ENCODE results near the gene FKBP9. TPM values are rescaled to one million over a fixed set of nuclear protein-coding genes. Genes with fewer than 3 reads are reported as not detected.

The FKBP9 gene
- total RNA-seq, 1 experiment from 2014 or later, result 11.1 TPM

DNA sequence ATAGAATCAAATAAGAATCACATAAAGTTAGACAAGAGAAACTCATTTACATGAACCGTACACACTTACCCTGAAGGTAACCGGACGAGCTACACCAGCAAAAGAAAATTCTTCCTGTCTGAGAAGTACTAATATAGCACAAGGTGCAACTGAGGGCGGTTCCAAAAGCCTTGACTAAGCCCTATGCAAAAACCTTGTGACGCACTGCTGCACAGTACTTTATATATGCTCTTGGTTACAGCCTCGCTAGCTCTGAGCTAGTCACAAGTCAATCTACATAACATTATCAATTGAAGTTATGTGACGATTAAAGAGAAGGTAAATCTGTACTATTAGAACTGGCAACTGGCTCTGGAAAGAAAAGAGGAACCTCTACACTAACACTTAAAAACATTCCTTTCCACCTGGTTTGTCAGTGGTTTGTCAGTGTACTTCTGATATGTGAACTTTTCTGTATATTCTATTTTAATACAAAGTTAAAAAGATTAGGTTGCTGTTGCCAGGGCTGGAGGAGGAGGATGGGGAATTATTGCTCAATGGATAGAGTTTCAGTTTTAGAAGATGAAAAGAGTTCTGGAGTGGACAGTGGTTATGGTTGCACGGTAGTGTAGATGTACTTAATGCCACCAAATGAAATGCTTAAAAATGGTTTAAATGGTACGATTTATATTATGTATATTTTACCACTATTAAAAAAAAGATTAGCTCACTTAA is 83.7 kb downstream of the FKBP9 start:
- H3K4me1 ChIP-seq (ENCODE audit: insufficient read depth, low read length), result no peaks in the 10 kb centered on the region
- H4K91ac ChIP-seq (ENCODE audit: insufficient read length, low read depth, low read length), result no peak overlapping the region
- H3K4me2 ChIP-seq (ENCODE audit: insufficient read depth, insufficient read length, low read length), result no peak overlapping the region
- peaks cover 8% of the 10 kb centered on the region for H3K79me1 ChIP-seq (ENCODE audit: insufficient read depth, low read depth, low read length, poor library complexity, severe bottlenecking)
- H3K79me2 ChIP-seq (ENCODE audit: insufficient read depth, low read length), result no peaks in the 10 kb centered on the region; the same call in 1 of the 2 replicates
- no peak overlapping the region for H4K5ac ChIP-seq (ENCODE audit: insufficient read length, low read depth, low read length)
- H3K18ac ChIP-seq (ENCODE audit: insufficient read length, low read depth, low read length), result no peak overlapping the region
- no peaks in the 10 kb centered on the region for H3K23me2 ChIP-seq (ENCODE audit: insufficient read length, low read depth, low read length, poor library complexity, severe bottlenecking)
- H3K27ac ChIP-seq (ENCODE audit: insufficient read length, low read depth, low read length), result no peak overlapping the region
- H3K23ac ChIP-seq (ENCODE audit: insufficient read length, low read depth, low read length), result no peak overlapping the region
- no peaks in the 10 kb centered on the region for H3K9me3 ChIP-seq (ENCODE audit: control insufficient read depth, low read depth, low read length)
- Mint-ChIP-seq H3K27me3 (ENCODE audit: low read depth) (no peaks in the 10 kb centered on the region), H3K27ac (no peak overlapping the region), H3K4me1 (peaks cover 0 to 2% of the 10 kb centered on the region in 2 experiments; a peak in 1 of 4 replicates), H3K4me3 (no peak overlapping the region), H3K9me3 (no peaks in the 10 kb centered on the region), H3K36me3 (ENCODE audit: insufficient read depth in 1 of 3, low read depth in 3 of 3) (no peaks in the 10 kb centered on the region; a peak in 1 of 7 replicates)
- H2BK5ac ChIP-seq (ENCODE audit: insufficient read length, low read length), result no peak overlapping the region
- H2BK20ac ChIP-seq (ENCODE audit: low read depth, low read length, poor library complexity, severe bottlenecking), result no peak overlapping the region
- H4K20me1 ChIP-seq (ENCODE audit: control insufficient read depth, insufficient read depth, insufficient read length), result no peaks in the 10 kb centered on the region
- no peak overlapping the region for H2BK12ac ChIP-seq (ENCODE audit: insufficient read length, low read depth, low read length)
- no peak overlapping the region for H2BK120ac ChIP-seq (ENCODE audit: low read depth, low read length, poor library complexity, severe bottlenecking)
- H3T11ph ChIP-seq (ENCODE audit: low read length), result no peak overlapping the region
- H3K14ac ChIP-seq (ENCODE audit: insufficient read depth, low read length), result no peak overlapping the region
- no peak overlapping the region for H3K4ac ChIP-seq (ENCODE audit: low read depth, low read length)
- no peak for DNase-seq
- H2AK5ac ChIP-seq (ENCODE audit: insufficient read length, low read length), result no peak overlapping the region
- no peak overlapping the region for H3K56ac ChIP-seq (ENCODE audit: insufficient read length, low read depth, low read length)
- no peak overlapping the region for H4K8ac ChIP-seq (replicated peaks; ENCODE audit: insufficient read length, low read depth, low read length)
- no peak overlapping the region for H2BK15ac ChIP-seq (ENCODE audit: low read depth, low read length)
- H2AFZ ChIP-seq (ENCODE audit: low read length), result no peak overlapping the region
- WGBS (ENCODE audit: extremely low coverage, insufficient read length, low lambda C conversion rate), result no CpG with 5 or more reads among the region's 9 CpGs
- H3K27me3 ChIP-seq (ENCODE audit: insufficient read depth, low read length), result no peaks in the 10 kb centered on the region
- TF ChIP-seq, protein P1, sequence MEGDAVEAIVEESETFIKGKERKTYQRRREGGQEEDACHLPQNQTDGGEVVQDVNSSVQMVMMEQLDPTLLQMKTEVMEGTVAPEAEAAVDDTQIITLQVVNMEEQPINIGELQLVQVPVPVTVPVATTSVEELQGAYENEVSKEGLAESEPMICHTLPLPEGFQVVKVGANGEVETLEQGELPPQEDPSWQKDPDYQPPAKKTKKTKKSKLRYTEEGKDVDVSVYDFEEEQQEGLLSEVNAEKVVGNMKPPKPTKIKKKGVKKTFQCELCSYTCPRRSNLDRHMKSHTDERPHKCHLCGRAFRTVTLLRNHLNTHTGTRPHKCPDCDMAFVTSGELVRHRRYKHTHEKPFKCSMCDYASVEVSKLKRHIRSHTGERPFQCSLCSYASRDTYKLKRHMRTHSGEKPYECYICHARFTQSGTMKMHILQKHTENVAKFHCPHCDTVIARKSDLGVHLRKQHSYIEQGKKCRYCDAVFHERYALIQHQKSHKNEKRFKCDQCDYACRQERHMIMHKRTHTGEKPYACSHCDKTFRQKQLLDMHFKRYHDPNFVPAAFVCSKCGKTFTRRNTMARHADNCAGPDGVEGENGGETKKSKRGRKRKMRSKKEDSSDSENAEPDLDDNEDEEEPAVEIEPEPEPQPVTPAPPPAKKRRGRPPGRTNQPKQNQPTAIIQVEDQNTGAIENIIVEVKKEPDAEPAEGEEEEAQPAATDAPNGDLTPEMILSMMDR (conservative IDR thresholded peaks at IDR 0.05), result no peak
- no peak overlapping the region for H3K9ac ChIP-seq (ENCODE audit: extremely low read depth, insufficient read length, low read length)

Measured in H9 (cell line).